Right ventricle myocardium superior (tissue), 1 donor: ENCODE results near the gene EIF1. TPM values are rescaled to one million over a fixed set of nuclear protein-coding genes. Genes with fewer than 3 reads are reported as not detected.

Experiments
- ATAC-seq: fragments of 200-7000 bp; cut with Tn5 transposase; one replicate; pipeline ENCODE4 v1.9.1; 2020; ENCODE audit warnings: mild to moderate bottlenecking; ENCODE audit not compliant: poor library complexity
- DNase-seq: peaks from one replicate; pipeline ENCODE4 v3.0.0-alpha.2; 2020
- intact Hi-C: fragments of 100-400 bp; cut with DNase I; formaldehyde crosslinking; loops from one replicate; pipeline ENCODE4 v1.11.2; 2022
- total RNA-seq: library from RNA; stranded (reverse); fragmentation: NEBNext Ultra II Directional; extraction: Animal tissue kit (Norgen Biotek cat#: 25700); gene quantifications from one replicate; pipeline ENCODE4 v1.2.1, GENCODE V29; 2021
- donor health status: DM: no; HTN: yes; CAD: no; lungs with severe emphysema.

EIF1 gene
- total RNA-seq, 1 donor from 2014 or later: 1,143 TPM

GRCh38 chr17:41739661-41740352 lies 51.1 kb downstream of the EIF1 start:
- no peak for DNase-seq
- no peak for ATAC-seq
- intact Hi-C loops: loop anchor here (10.0 kb wide), 1 partner anchor 145 kb away; no protein-coding TSS in a partner anchor

- ATAC-seq (no peak), DNase-seq (no peak)
- intact Hi-C loops: no loop called here
These were observed 51.8 kb downstream of the EIF1 start for GRCh38 chr17:41740506-41740905.

GRCh38 chr17:41741709-41742108 lies 53.0 kb downstream of the EIF1 start:
- intact Hi-C loops: no loop called here
- DNase-seq: no peak

More at GRCh38 chr17:41741709-41742108, 53.0 kb downstream of the EIF1 start:
- no peak for ATAC-seq

Other genes starting within 250 kb of the EIF1 start
- not detected for gene KRT38, start 247.9 kb upstream of the EIF1 start, total RNA-seq
- gene KRT32, start 221.5 kb upstream of the EIF1 start, total RNA-seq: not detected
- gene KRT35, start 207.7 kb upstream of the EIF1 start, total RNA-seq: not detected
- not detected for gene KRT36, start 199.0 kb upstream of the EIF1 start, total RNA-seq
- gene KRT13, start 183.3 kb upstream of the EIF1 start, total RNA-seq: not detected
- gene KRT15, start 170.0 kb upstream of the EIF1 start, total RNA-seq: not detected
- gene KRT19, start 160.6 kb upstream of the EIF1 start, total RNA-seq: 0.46 TPM
- not detected for gene KRT9, start 116.8 kb upstream of the EIF1 start, total RNA-seq
- not detected for gene KRT14, start 102.0 kb upstream of the EIF1 start, total RNA-seq
- gene KRT16, start 76.1 kb upstream of the EIF1 start, total RNA-seq: not detected
- gene KRT17, start 64.3 kb upstream of the EIF1 start, total RNA-seq: not detected
- not detected for gene GAST, start 23.4 kb downstream of the EIF1 start, total RNA-seq
- not detected for gene HAP1, start 45.8 kb downstream of the EIF1 start, total RNA-seq
- 195 TPM for gene JUP, start 97.8 kb downstream of the EIF1 start, total RNA-seq
- 6.7 TPM for gene P3H4, start 123.1 kb downstream of the EIF1 start, total RNA-seq
- gene FKBP10, start 124.1 kb downstream of the EIF1 start, total RNA-seq: 10.6 TPM
- 14.7 TPM for gene NT5C3B, start 147.3 kb downstream of the EIF1 start, total RNA-seq
- not detected for gene KLHL10, start 148.9 kb downstream of the EIF1 start, total RNA-seq
- 3.0 TPM for gene KLHL11, start 176.5 kb downstream of the EIF1 start, total RNA-seq
- gene ACLY, start 230.1 kb downstream of the EIF1 start, total RNA-seq: 24.0 TPM
- 0.75 TPM for gene ODAD4, start 241.7 kb downstream of the EIF1 start, total RNA-seq